Endometrial microvascular endothelial cells (primary cell): ENCODE results near the gene COL4A5. TPM values are rescaled to one million over a fixed set of nuclear protein-coding genes. Genes with fewer than 3 reads are reported as not detected.

Source experiments
- in situ Hi-C: cut with HindIII; loops from 2 replicates; pipeline ENCODE4 v1.10.0; 2017; ENCODE audit warnings: low sequenced_read_pairs, low pct_unique_long_range_greater_than_20kb; ENCODE audit errors: inconsistent ontology term
- total RNA-seq: library from RNA; depleted of rRNA; stranded (reverse); fragments of >200 nt; gene quantifications from one replicate; pipeline ENCODE4 v1.2.3, GENCODE V29; 2015; ENCODE audit errors: inconsistent ontology term

Gene COL4A5
- total RNA-seq, 1 donor from 2014 or later: 114 TPM

- in situ Hi-C loops: no loop called here
Measured at GRCh38 chrX:108732630-108733321, 293.1 kb downstream of the COL4A5 start.

GRCh38 chrX:108734426-108734825 lies 294.8 kb downstream of the COL4A5 start:
- in situ Hi-C loops: no loop called here

GRCh38 chrX:108735091-108735678 lies 295.5 kb downstream of the COL4A5 start:
- in situ Hi-C loops: no loop called here

- in situ Hi-C loops: no loop called here
Measured at GRCh38 chrX:108735679-108736508, 296.3 kb downstream of the COL4A5 start.

- in situ Hi-C loops: no loop called here
Measured at GRCh38 chrX:108736509-108737479, 297.2 kb downstream of the COL4A5 start, which contains the start of gene IRS4. TSS of gene IRS4 (minus strand) at chrX:108736563.

GRCh38 chrX:108737754-108738153 lies 298.1 kb downstream of the COL4A5 start:
- in situ Hi-C loops: no loop called here

- in situ Hi-C loops: no loop called here
Measured at GRCh38 chrX:108740299-108740774, 300.7 kb downstream of the COL4A5 start.

Other genes with a start within 250 kb of the COL4A5 start
- gene COL4A6, start 1.4 kb upstream of the COL4A5 start, total RNA-seq: 25.0 TPM